Rectal smooth muscle tissue (tissue), 1 donor: ENCODE measurements around the gene MACROD2.

Source experiments
- H3K27ac ChIP-seq: one replicate; pipeline ENCODE4 v1.7.0; 2013; ENCODE audit warnings: low read depth, low read length, inconsistent platforms
- H3K27me3 ChIP-seq: one replicate; pipeline ENCODE4 v1.7.0; 2013; ENCODE audit warnings: low read length; ENCODE audit not compliant: control insufficient read depth, insufficient read depth
- H3K36me3 ChIP-seq: one replicate; pipeline ENCODE4 v1.7.0; 2013; ENCODE audit warnings: low read length; ENCODE audit not compliant: control insufficient read depth, insufficient read depth
- H3K4me1 ChIP-seq: one replicate; pipeline ENCODE4 v1.7.0; 2013; ENCODE audit warnings: low read length; ENCODE audit not compliant: control insufficient read depth, insufficient read depth
- H3K4me3 ChIP-seq: one replicate; pipeline ENCODE4 v1.7.0; 2013; ENCODE audit warnings: low read length
- H3K9ac ChIP-seq: one replicate; pipeline ENCODE4 v1.7.0; 2013; ENCODE audit warnings: low read length

Gene MACROD2

DNA sequence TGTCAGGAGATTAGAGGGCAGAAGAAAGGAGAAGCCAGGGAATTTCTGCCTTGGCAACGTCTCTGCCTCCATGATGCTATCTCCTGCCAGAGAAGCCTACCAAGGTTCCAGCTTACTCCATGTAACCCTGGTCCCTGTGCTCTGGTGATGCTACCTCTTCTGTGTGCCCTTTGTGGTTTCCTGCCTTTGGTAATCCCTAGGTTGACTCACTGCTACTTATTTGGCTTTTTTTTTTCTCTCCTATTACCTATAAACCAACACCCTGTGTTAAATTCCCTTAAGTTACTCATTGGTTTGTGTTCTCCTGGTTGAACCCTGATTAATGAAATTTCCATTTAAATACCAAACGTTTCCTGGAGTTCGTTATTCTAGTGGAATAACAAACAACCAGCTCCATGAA is 869.9 kb downstream of the MACROD2 start:
- no peaks in the 10 kb centered on the region for H3K27me3 ChIP-seq
- no peak overlapping the region for H3K9ac ChIP-seq
- no peaks in the 10 kb centered on the region for H3K36me3 ChIP-seq
- no peaks in the 10 kb centered on the region for H3K4me1 ChIP-seq
- H3K27ac ChIP-seq, result no peak overlapping the region
- no peak overlapping the region for H3K4me3 ChIP-seq

- Histone ChIP-seq H3K36me3 (no peaks in the 10 kb centered on the region), H3K4me1 (no peaks in the 10 kb centered on the region)
Measured at GRCh38 chr20:14865731-14866130, 870.4 kb downstream of the MACROD2 start.

GRCh38 chr20:14866841-14867514 is 871.7 kb downstream of the MACROD2 start:
- Histone ChIP-seq H3K36me3 (no peaks in the 10 kb centered on the region), H3K4me1 (no peaks in the 10 kb centered on the region), H3K27ac (no peak overlapping the region), H3K27me3 (no peaks in the 10 kb centered on the region), H3K9ac (no peak overlapping the region), H3K4me3 (no peak overlapping the region)

More at GRCh38 chr20:14865731-14866130, 870.4 kb downstream of the MACROD2 start:
- Histone ChIP-seq H3K9ac (no peak overlapping the region), H3K27me3 (no peaks in the 10 kb centered on the region), H3K27ac (no peak overlapping the region), H3K4me3 (no peak overlapping the region)

DNA sequence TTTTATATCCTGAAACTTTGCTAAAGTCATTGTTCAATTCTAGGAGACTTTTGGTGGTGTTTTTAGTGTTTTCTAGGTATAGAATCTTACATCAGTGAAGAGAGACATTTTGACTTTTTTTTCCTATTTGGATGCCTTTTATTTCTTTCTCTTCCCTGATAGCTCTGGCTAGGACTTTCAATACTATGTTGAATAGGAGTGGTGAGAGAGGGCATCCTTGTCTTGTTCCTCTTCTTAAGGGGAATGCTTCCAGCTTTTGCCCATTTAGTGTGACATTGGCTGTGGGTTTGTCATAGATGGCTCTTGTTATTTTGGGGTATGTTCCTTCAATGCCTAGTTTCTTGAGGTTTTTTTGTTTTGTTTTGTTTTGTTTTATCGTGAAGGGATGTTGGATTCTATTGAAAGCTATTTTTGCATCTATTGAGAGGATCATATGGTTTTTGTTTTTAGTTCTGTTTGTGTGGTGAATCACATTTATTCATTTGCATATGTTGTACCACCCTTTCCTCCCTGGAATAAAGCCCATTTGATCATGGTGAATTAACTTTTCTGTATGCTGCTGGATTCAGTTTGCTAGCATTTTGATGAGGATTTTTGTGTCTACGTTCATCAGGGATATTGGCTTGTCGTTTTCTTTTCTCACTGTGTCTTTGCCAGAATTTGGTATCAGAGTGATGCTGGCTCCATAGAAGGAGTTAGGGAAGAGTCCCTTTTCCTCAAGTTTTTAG is 882.1 kb downstream of the MACROD2 start:
- no peaks in the 10 kb centered on the region for H3K27me3 ChIP-seq
- H3K4me3 ChIP-seq, result no peak overlapping the region
- H3K4me1 ChIP-seq, result no peaks in the 10 kb centered on the region
- no peak overlapping the region for H3K27ac ChIP-seq
- H3K9ac ChIP-seq, result no peak overlapping the region
- H3K36me3 ChIP-seq, result no peaks in the 10 kb centered on the region

- Histone ChIP-seq H3K9ac (no peak overlapping the region), H3K27me3 (no peaks in the 10 kb centered on the region), H3K4me3 (no peak overlapping the region), H3K4me1 (no peaks in the 10 kb centered on the region), H3K27ac (no peak overlapping the region), H3K36me3 (no peaks in the 10 kb centered on the region)
Measured at GRCh38 chr20:14878676-14879019, 883.3 kb downstream of the MACROD2 start.

DNA sequence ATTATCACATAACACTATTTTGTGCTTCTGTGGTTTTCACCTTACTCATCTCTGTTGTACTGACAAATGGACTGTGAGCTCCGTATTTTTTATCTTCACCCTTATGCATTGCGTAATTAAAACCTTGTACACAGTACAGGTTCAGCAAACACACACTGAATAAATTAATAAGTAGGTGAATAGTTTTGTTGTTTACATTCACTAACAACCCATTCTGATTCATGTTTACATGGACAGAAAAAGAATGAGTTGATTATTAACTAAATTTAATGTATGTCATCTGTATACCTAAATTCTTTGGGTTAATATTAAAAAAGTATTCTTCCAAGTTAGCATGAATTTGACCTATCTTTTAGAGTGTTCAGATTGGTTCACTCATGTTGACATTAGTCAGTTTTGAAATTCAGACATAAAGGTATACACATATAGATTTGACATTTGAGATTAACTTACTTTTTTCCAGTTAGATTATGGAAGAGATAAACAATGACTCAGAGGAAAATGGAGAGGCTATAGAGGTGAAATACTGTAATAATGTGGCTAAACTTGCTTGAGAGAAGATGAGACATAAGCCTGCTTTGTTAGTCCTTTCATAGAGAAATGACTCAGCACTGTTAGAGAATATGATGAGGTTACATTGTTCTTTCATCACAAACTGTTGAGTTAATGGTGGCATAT is 883.8 kb downstream of the MACROD2 start:
- no peak overlapping the region for H3K27ac ChIP-seq
- no peaks in the 10 kb centered on the region for H3K36me3 ChIP-seq
- H3K9ac ChIP-seq, result no peak overlapping the region
- H3K27me3 ChIP-seq, result no peaks in the 10 kb centered on the region
- no peaks in the 10 kb centered on the region for H3K4me1 ChIP-seq
- no peak overlapping the region for H3K4me3 ChIP-seq

- Histone ChIP-seq H3K9ac (no peak overlapping the region), H3K4me1 (no peaks in the 10 kb centered on the region), H3K27me3 (no peaks in the 10 kb centered on the region), H3K36me3 (no peaks in the 10 kb centered on the region), H3K4me3 (no peak overlapping the region), H3K27ac (no peak overlapping the region)
Measured at GRCh38 chr20:14879839-14880238, 884.5 kb downstream of the MACROD2 start.

GRCh38 chr20:14881518-14881917 is 886.2 kb downstream of the MACROD2 start:
- no peaks in the 10 kb centered on the region for H3K36me3 ChIP-seq
- H3K27me3 ChIP-seq, result no peaks in the 10 kb centered on the region
- H3K27ac ChIP-seq, result no peak overlapping the region
- H3K9ac ChIP-seq, result no peak overlapping the region
- no peaks in the 10 kb centered on the region for H3K4me1 ChIP-seq
- no peak overlapping the region for H3K4me3 ChIP-seq

DNA sequence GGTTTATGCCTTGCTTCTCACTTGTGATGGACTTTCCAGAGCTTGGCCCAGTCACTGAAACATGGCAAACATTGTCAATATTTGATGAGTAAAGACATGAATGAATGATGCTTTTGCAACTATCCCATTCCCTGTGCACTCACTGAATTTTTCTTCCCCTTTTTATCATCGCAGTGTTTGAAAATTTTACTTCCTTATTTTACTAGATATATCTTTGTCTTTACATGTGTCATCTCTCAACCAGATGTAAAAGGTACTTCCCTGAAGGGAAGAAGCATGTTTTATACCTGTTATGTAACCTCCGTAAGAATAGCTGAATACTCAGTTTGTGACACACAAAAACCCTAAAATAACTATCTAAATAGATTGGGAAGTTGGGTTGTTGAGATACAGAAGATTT is 886.8 kb downstream of the MACROD2 start:
- no peaks in the 10 kb centered on the region for H3K36me3 ChIP-seq
- H3K9ac ChIP-seq, result no peak overlapping the region
- no peaks in the 10 kb centered on the region for H3K27me3 ChIP-seq
- H3K27ac ChIP-seq, result no peak overlapping the region
- no peak overlapping the region for H3K4me3 ChIP-seq
- H3K4me1 ChIP-seq, result no peaks in the 10 kb centered on the region

DNA sequence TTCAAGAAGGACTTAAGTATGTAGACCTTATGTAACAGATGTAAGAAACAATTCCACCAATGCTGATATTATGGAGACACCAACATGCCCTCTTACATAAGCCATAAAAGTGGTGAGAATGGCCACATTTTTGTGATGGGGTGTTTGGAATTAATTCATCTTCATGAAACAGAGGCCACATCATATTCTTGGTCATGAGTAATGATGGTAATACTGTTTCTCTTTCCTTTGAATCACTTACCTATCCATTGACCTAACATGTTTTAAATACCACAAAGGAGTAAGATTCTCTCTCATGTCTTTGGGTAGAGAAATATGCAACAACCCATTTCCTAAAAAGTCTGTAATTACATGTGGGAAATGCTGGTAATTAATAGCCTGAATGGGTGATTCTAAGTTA is 887.5 kb downstream of the MACROD2 start:
- Histone ChIP-seq H3K9ac (no peak overlapping the region), H3K27ac (no peak overlapping the region), H3K36me3 (no peaks in the 10 kb centered on the region), H3K4me1 (no peaks in the 10 kb centered on the region), H3K4me3 (no peak overlapping the region), H3K27me3 (no peaks in the 10 kb centered on the region)

GRCh38 chr20:14883324-14883723 is 888.0 kb downstream of the MACROD2 start:
- no peak overlapping the region for H3K9ac ChIP-seq
- no peaks in the 10 kb centered on the region for H3K4me1 ChIP-seq
- H3K4me3 ChIP-seq, result no peak overlapping the region
- no peaks in the 10 kb centered on the region for H3K27me3 ChIP-seq
- H3K36me3 ChIP-seq, result no peaks in the 10 kb centered on the region
- no peak overlapping the region for H3K27ac ChIP-seq

GRCh38 chr20:14885661-14886060 is 890.3 kb downstream of the MACROD2 start:
- H3K27me3 ChIP-seq, result no peaks in the 10 kb centered on the region
- H3K4me1 ChIP-seq, result peaks cover 2% of the 10 kb centered on the region
- no peak overlapping the region for H3K4me3 ChIP-seq
- H3K9ac ChIP-seq, result no peak overlapping the region
- no peak overlapping the region for H3K27ac ChIP-seq
- no peaks in the 10 kb centered on the region for H3K36me3 ChIP-seq
